SK-N-SH (cell line): ENCODE data around the gene ATXN2. TPM values are rescaled to one million over a fixed set of nuclear protein-coding genes. Genes with fewer than 3 reads are reported as not detected.

Experiments
- CTCF ChIA-PET: fragments of 300-600, 350-600 bp; formaldehyde crosslinking; extraction: SDS; loops from one replicate; lab custom pipeline; 2021; lab: Yijun Ruan, JAX
- POLR2A ChIA-PET: fragments of 350-600 bp; sonication (Branson Sonifier 250); formaldehyde crosslinking; extraction: SDS; loops from one replicate; lab custom pipeline; 2020; ENCODE audit warnings: antibody characterized with exemption, inconsistent platforms; lab: Yijun Ruan, JAX
- DNase-seq: peaks from one replicate; pipeline ENCODE4 v3.0.0; 2012
- H2AFZ ChIP-seq: fragments of 200-600 bp; sonication (generic); 2 replicates; pipeline ENCODE4 v1.8.1; 2016; ENCODE audit warnings: antibody characterized with exemption, mild to moderate bottlenecking, low read depth
- H3F3A ChIP-seq: fragments of 200-600 bp; sonication (generic); replicated peaks from 2 replicates; pipeline ENCODE3; 2016; ENCODE audit warnings: antibody characterized with exemption, mild to moderate bottlenecking; ENCODE audit not compliant: insufficient read depth
- H3K27ac ChIP-seq, 2 experiments: fragments of 200-500 bp in 1 of 2; fragments of 200-600 bp in 1 of 2; sonication (Bioruptor generic) in 1 of 2; sonication (generic), shearing (Covaris generic) in 1 of 2; 2 replicates each; pipeline versions ENCODE4 v1.5.1 to v1.6.1; 2014 to 2016; ENCODE audit warnings: low read depth in 2 of 2, inconsistent platforms in 1 of 2, low read length in 1 of 2, mild to moderate bottlenecking in 1 of 2, mixed read lengths in 1 of 2
- H3K27me3 ChIP-seq: fragments of 200-600 bp; sonication (generic), shearing (Covaris generic); 2 replicates; pipeline ENCODE4 v1.6.1; 2016; ENCODE audit warnings: mixed run types; ENCODE audit not compliant: insufficient read depth
- H3K36me3 ChIP-seq, 2 experiments: fragments of 200-500 bp in 1 of 2; fragments of 200-600 bp in 1 of 2; sonication (Bioruptor generic) in 1 of 2; sonication (generic) in 1 of 2; replicated peaks in 1 of 2; 2 replicates each; pipeline versions ENCODE3 to v1.5.1; 2014 to 2016; ENCODE audit warnings: low read length in 1 of 2, mild to moderate bottlenecking in 1 of 2; ENCODE audit not compliant: insufficient read depth in 2 of 2, control insufficient read depth in 1 of 2
- H3K4me1 ChIP-seq, 2 experiments: fragments of 200-500 bp in 1 of 2; fragments of 200-600 bp in 1 of 2; sonication (Bioruptor generic) in 1 of 2; sonication (generic), shearing (Covaris generic) in 1 of 2; 2 replicates each; pipeline versions ENCODE4 v1.5.1 to v1.6.1; 2014 to 2016; ENCODE audit warnings: low read depth in 1 of 2, low read length in 1 of 2, mixed run types in 1 of 2; ENCODE audit not compliant: insufficient read depth in 2 of 2, control insufficient read depth in 1 of 2
- H3K4me2 ChIP-seq: fragments of 200-600 bp; sonication (generic), shearing (Covaris generic); 2 replicates; pipeline ENCODE4 v1.6.1; 2017; ENCODE audit warnings: mixed run types
- H3K4me3 ChIP-seq, 2 experiments: fragments of 200-500 bp in 1 of 2; fragments of 200-600 bp in 1 of 2; sonication (Bioruptor generic) in 1 of 2; sonication (generic), shearing (Covaris generic) in 1 of 2; 2 replicates each; pipeline versions ENCODE4 v1.5.1 to v1.8.1; 2014 to 2016; ENCODE audit warnings: low read depth in 2 of 2, inconsistent platforms in 1 of 2, low read length in 1 of 2, mild to moderate bottlenecking in 1 of 2, mixed read lengths in 1 of 2, moderate library complexity in 1 of 2
- H3K79me2 ChIP-seq: fragments of 200-600 bp; sonication (generic); 2 replicates; pipeline ENCODE4 v1.8.1; 2017; ENCODE audit warnings: mild to moderate bottlenecking; ENCODE audit not compliant: insufficient read depth
- H3K9ac ChIP-seq: fragments of 200-600 bp; sonication (generic); 2 replicates; pipeline ENCODE4 v1.6.1; 2017; ENCODE audit warnings: mixed run types
- H3K9me2 ChIP-seq: fragments of 200-600 bp; sonication (generic); 2 replicates; pipeline ENCODE4 v1.6.1; 2017; ENCODE audit warnings: mixed run types
- H3K9me3 ChIP-seq: fragments of 200-600 bp; sonication (generic); 2 replicates; pipeline ENCODE4 v1.6.1; 2017; ENCODE audit warnings: mixed run types, mild to moderate bottlenecking, moderate library complexity
- H4K20me1 ChIP-seq: fragments of 200-600 bp; sonication (generic); 2 replicates; pipeline ENCODE4 v1.6.1; 2017; ENCODE audit warnings: mild to moderate bottlenecking, mixed run types; ENCODE audit not compliant: insufficient read depth
- CTCF ChIP-seq: fragments of 200-600 bp; sonication (generic); IDR thresholded peaks from 2 replicates; pipeline ENCODE4 v1.6.1; 2017; ENCODE audit warnings: antibody characterized with exemption, mild to moderate bottlenecking, moderate library complexity
- FOSL2 ChIP-seq: IDR thresholded peaks from 2 replicates; pipeline ENCODE4 v1.4.0; 2012; ENCODE audit warnings: low read depth, mild to moderate bottlenecking, moderate library complexity, borderline replicate concordance
- FOXJ3 ChIP-seq: sonication (generic); formaldehyde crosslinking; IDR thresholded peaks from 2 replicates; pipeline ENCODE4 v1.5.1; 2020; ENCODE audit warnings: mild to moderate bottlenecking, missing genetic modification reagents
- GABPA ChIP-seq: IDR thresholded peaks from 2 replicates; pipeline ENCODE4 v1.4.0; 2012; ENCODE audit warnings: low read depth, mild to moderate bottlenecking
- IRF3 ChIP-seq: fragments of 150-350 bp; IDR thresholded peaks from 2 replicates; pipeline ENCODE4 v1.6.1; 2016; ENCODE audit warnings: mild to moderate bottlenecking, low read depth, low read length
- POLR2AphosphoS5 ChIP-seq: IDR thresholded peaks from 2 replicates; pipeline ENCODE4 v1.6.1; 2012; ENCODE audit warnings: low read depth, low read length
- REST ChIP-seq: IDR thresholded peaks from 2 replicates; pipeline ENCODE4 v1.6.1; 2012; ENCODE audit warnings: mild to moderate bottlenecking, low read depth, low read length, moderate library complexity
- RFX5 ChIP-seq: IDR thresholded peaks from 2 replicates; pipeline ENCODE4 v1.6.1; 2012; ENCODE audit warnings: mild to moderate bottlenecking, improper control_type of control experiment, low read length
- WGBS: methylation state at CpG from one replicate; pipeline ENCODE4 v1.1.6; 2017; ENCODE audit warnings: low lambda C conversion rate; 5-methylcytosine and 5-hydroxymethylcytosine counted together
- polyA plus RNA-seq, 3 experiments: library from polyadenylated mRNA; depleted of rRNA; stranded (reverse); fragments of >200 nt; gene quantifications; 2 replicates each; pipeline ENCODE4 v1.2.3, GENCODE V29; 2012

Gene ATXN2
- polyA plus RNA-seq, 1 of the 3 experiments (the other 2 are of a cell fraction): 35.7 TPM

- ChIA-PET CTCF (interaction anchor here (1.3 kb wide), 1 partner anchor 11 kb away, joined by 3 read pairs; no protein-coding TSS in a partner anchor), POLR2A (interaction anchor here (0.7 kb wide), 1 partner anchor 44 kb away, joined by 3 read pairs; no protein-coding TSS in a partner anchor)
- Histone ChIP-seq H3K27me3 (no peaks in the 10 kb centered on the region), H3K9me3 (no peaks in the 10 kb centered on the region), H3K9me2 (no peaks in the 10 kb centered on the region), H3K79me2 (peaks cover 98% of the 10 kb centered on the region), H3K4me1 (peaks cover 21 to 37% of the 10 kb centered on the region in 2 experiments), H3F3A (peaks cover 18% of the 10 kb centered on the region), H3K9ac (no peak overlapping the region), H4K20me1 (peaks cover 94% of the 10 kb centered on the region), H2AFZ (no peak overlapping the region), H3K4me2 (0 out of 2 replicates have a peak overlapping the region, but pooled peaks have one; percentile 21), H3K27ac (no peak overlapping the region), H3K4me3 (no peak overlapping the region), H3K36me3 (peaks cover 0 to 9% of the 10 kb centered on the region in 2 experiments)
- no peak for TF ChIP-seq FOXJ3
- no peak for TF ChIP-seq FOSL2
- TF ChIP-seq POLR2AphosphoS5: no peak
- no peak for TF ChIP-seq GABPA
- no peak for TF ChIP-seq REST
- no peak for TF ChIP-seq CTCF
- no peak for DNase-seq
- WGBS: 72% methylated on average over 4 of the region's 17 CpGs
Measured at GRCh38 chr12:111430433-111431353, 168.4 kb downstream of the ATXN2 start.

GRCh38 chr12:111429828-111430432, 169.2 kb downstream of the ATXN2 start:
- Histone ChIP-seq H3K9ac (no peak overlapping the region), H3K4me1 (peaks cover 15 to 39% of the 10 kb centered on the region in 2 experiments), H3K9me2 (no peaks in the 10 kb centered on the region), H3K9me3 (no peaks in the 10 kb centered on the region), H3K4me2 (no peak overlapping the region), H3K27me3 (no peaks in the 10 kb centered on the region), H2AFZ (no peak overlapping the region), H3K27ac (0 out of 4 replicates have a peak overlapping the region, but pooled peaks of 1 of the 2 experiments have one; percentile 7), H4K20me1 (peaks cover 94% of the 10 kb centered on the region), H3K79me2 (peaks cover 98% of the 10 kb centered on the region), H3K36me3 (peaks cover 0 to 9% of the 10 kb centered on the region in 2 experiments), H3K4me3 (no peak overlapping the region), H3F3A (peaks cover 18% of the 10 kb centered on the region)
- POLR2A ChIA-PET: interaction anchor here (0.6 kb wide), 1 partner anchor 14 kb away, joined by 3 read pairs; no protein-coding TSS in a partner anchor
- peak; percentile 63 for DNase-seq
- no peak for TF ChIP-seq RFX5
- TF ChIP-seq IRF3: no peak
- WGBS: 84% methylated on average over 14 of the region's 21 CpGs
- CTCF ChIA-PET: interaction anchor here (1.5 to 4.0 kb wide), 2 partner anchors 21 to 33 kb away, joined by 7 to 22 read pairs; no protein-coding TSS in a partner anchor
